22Rv1 (cell line): ENCODE measurements around the gene CMIP.

ENCODE experiments used
- CTCF ChIP-seq: fragments of 450-650 bp; IDR thresholded peaks from 2 replicates; pipeline ENCODE4 v1.5.1; 2017; ENCODE audit warnings: mild to moderate bottlenecking
- ZFX ChIP-seq: fragments of 450-650 bp; IDR thresholded peaks from 2 replicates; pipeline ENCODE4 v1.6.1; 2017; ENCODE audit warnings: antibody characterized with exemption, borderline replicate concordance

GRCh38 chr16:81498351-81498750 is 53.7 kb downstream of the CMIP start:
- TF ChIP-seq CTCF (no peak), ZFX (no peak)
